OCI-LY1 (cell line): Measurements from ENCODE around the gene PLCB4.

Experiments
- H2AFZ ChIP-seq: fragments of 200-600 bp; sonication (generic), shearing (Covaris generic); 2 replicates; pipeline ENCODE4 v1.6.0; 2014; ENCODE audit warnings: antibody characterized with exemption, mild to moderate bottlenecking, low read length
- H3F3A ChIP-seq: fragments of 200-600 bp; sonication (generic), shearing (Covaris generic); 2 replicates; pipeline ENCODE4 v1.6.0; 2014; ENCODE audit warnings: mild to moderate bottlenecking, antibody characterized with exemption, low read length, moderate library complexity; ENCODE audit not compliant: insufficient read depth
- H3K27ac ChIP-seq: fragments of 200-600 bp; sonication (generic); 2 replicates; pipeline ENCODE4 v1.5.1; 2014; ENCODE audit warnings: low read length, mixed run types, mild to moderate bottlenecking, low read depth; ENCODE audit not compliant: poor library complexity, severe bottlenecking
- H3K27me3 ChIP-seq: fragments of 200-600 bp; sonication (generic); 2 replicates; pipeline ENCODE4 v1.6.0; 2014; ENCODE audit warnings: antibody characterized with exemption, mild to moderate bottlenecking, low read length, moderate library complexity; ENCODE audit not compliant: insufficient read depth
- H3K36me3 ChIP-seq: fragments of 200-600 bp; sonication (generic); 2 replicates; pipeline ENCODE4 v1.6.1; 2014; ENCODE audit warnings: mild to moderate bottlenecking, antibody characterized with exemption, low read length, moderate library complexity, mixed read lengths; ENCODE audit not compliant: insufficient read depth
- H3K4me1 ChIP-seq: fragments of 200-600 bp; sonication (generic); 2 replicates; pipeline ENCODE4 v1.5.1; 2014; ENCODE audit warnings: mild to moderate bottlenecking, low read length, moderate library complexity; ENCODE audit not compliant: insufficient read depth, severe bottlenecking
- H3K4me2 ChIP-seq: fragments of 200-600 bp; sonication (generic), shearing (Covaris generic); 2 replicates; pipeline ENCODE4 v1.6.1; 2014; ENCODE audit warnings: low read length
- H3K4me3 ChIP-seq: fragments of 200-600 bp; sonication (generic); 2 replicates; pipeline ENCODE4 v1.5.1; 2014; ENCODE audit warnings: low read length, low read depth, mild to moderate bottlenecking, mixed read lengths; ENCODE audit not compliant: poor library complexity, severe bottlenecking
- H3K79me2 ChIP-seq: fragments of 200-600 bp; shearing (Covaris generic); 2 replicates; pipeline ENCODE4 v1.6.1; 2016; ENCODE audit warnings: mixed run types, low read length, mixed read lengths; ENCODE audit not compliant: insufficient read depth
- H3K9ac ChIP-seq: fragments of 200-600 bp; sonication (generic), shearing (Covaris generic); 2 replicates; pipeline ENCODE4 v1.6.1; 2014; ENCODE audit warnings: mild to moderate bottlenecking, low read length, mixed read lengths
- H3K9me2 ChIP-seq: fragments of 200-600 bp; sonication (generic), shearing (Covaris generic); 2 replicates; pipeline ENCODE4 v1.6.1; 2014; ENCODE audit warnings: low read depth, mild to moderate bottlenecking, low read length, mixed read lengths
- H3K9me3 ChIP-seq: fragments of 200-600 bp; shearing (Covaris generic); 2 replicates; pipeline ENCODE4 v1.6.1; 2014; ENCODE audit warnings: low read length, mixed read lengths
- H4K20me1 ChIP-seq: fragments of 200-600 bp; sonication (generic), shearing (Covaris generic); 2 replicates; pipeline ENCODE4 v1.6.0; 2016; ENCODE audit warnings: mild to moderate bottlenecking, low read length; ENCODE audit not compliant: insufficient read depth
- CTCF ChIP-seq: fragments of 200-600 bp; sonication (generic), shearing (Covaris generic); IDR thresholded peaks from 2 replicates; pipeline ENCODE4 v1.5.1; 2017; ENCODE audit warnings: mild to moderate bottlenecking, antibody characterized with exemption, low read length, moderate library complexity, mixed read lengths
- EZH2 ChIP-seq: fragments of 200-600 bp; sonication (generic), shearing (Covaris generic); IDR thresholded peaks from 2 replicates; pipeline ENCODE4 v1.8.0; 2017; ENCODE audit warnings: borderline replicate concordance, mixed run types, mild to moderate bottlenecking, antibody characterized with exemption, low read length, moderate library complexity, mixed read lengths

The PLCB4 gene

GRCh38 chr20:9353916-9354276, 285.0 kb downstream of the PLCB4 start:
- H3K27me3 ChIP-seq, result no peaks in the 10 kb centered on the region
- H3K4me3 ChIP-seq, result no peak overlapping the region
- H3K9me2 ChIP-seq, result no peaks in the 10 kb centered on the region
- H3F3A ChIP-seq, result no peaks in the 10 kb centered on the region
- no peaks in the 10 kb centered on the region for H3K9me3 ChIP-seq
- no peak overlapping the region for H3K4me2 ChIP-seq
- H3K9ac ChIP-seq, result no peak overlapping the region
- TF ChIP-seq EZH2, result no peak
- no peak for TF ChIP-seq CTCF
- H2AFZ ChIP-seq, result no peak overlapping the region
- H3K4me1 ChIP-seq, result no peaks in the 10 kb centered on the region
- no peaks in the 10 kb centered on the region for H4K20me1 ChIP-seq
- H3K36me3 ChIP-seq, result no peaks in the 10 kb centered on the region
- no peaks in the 10 kb centered on the region for H3K79me2 ChIP-seq
- no peak overlapping the region for H3K27ac ChIP-seq

DNA sequence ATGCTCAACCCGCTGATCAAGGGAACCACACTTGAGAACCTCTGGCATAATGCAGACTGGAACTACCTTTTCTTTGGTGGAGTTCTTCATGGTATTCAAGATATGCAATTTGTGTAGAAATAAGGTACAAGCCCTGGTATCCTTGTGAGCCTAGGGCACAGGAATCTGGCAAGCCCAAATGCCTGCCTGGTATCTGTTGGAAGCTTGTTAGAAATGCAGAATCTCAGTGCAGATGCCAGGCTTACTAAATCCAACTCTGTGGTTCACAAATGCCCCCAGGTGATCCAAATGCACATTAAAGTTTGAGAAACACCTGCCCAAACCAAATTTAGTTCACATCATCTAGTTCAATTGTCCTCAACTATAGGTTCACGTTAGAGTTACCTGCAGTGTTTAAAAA, 285.7 kb downstream of the PLCB4 start:
- Histone ChIP-seq H3K4me3 (no peak overlapping the region), H3K4me2 (no peak overlapping the region), H3K9me3 (no peaks in the 10 kb centered on the region), H3K27me3 (no peaks in the 10 kb centered on the region), H3F3A (no peaks in the 10 kb centered on the region), H4K20me1 (no peaks in the 10 kb centered on the region), H3K27ac (no peak overlapping the region), H2AFZ (no peak overlapping the region), H3K36me3 (no peaks in the 10 kb centered on the region), H3K79me2 (no peaks in the 10 kb centered on the region), H3K9ac (no peak overlapping the region), H3K9me2 (no peaks in the 10 kb centered on the region), H3K4me1 (no peaks in the 10 kb centered on the region)
- TF ChIP-seq EZH2 (no peak), CTCF (no peak)

- TF ChIP-seq CTCF (no peak), EZH2 (no peak)
These were observed 289.1 kb downstream of the PLCB4 start for GRCh38 chr20:9358001-9358400.

More at GRCh38 chr20:9358001-9358400, 289.1 kb downstream of the PLCB4 start:
- no peaks in the 10 kb centered on the region for H3K36me3 ChIP-seq
- H3K9me2 ChIP-seq, result no peaks in the 10 kb centered on the region
- H4K20me1 ChIP-seq, result no peaks in the 10 kb centered on the region
- H3K4me1 ChIP-seq, result no peaks in the 10 kb centered on the region
- H3K9ac ChIP-seq, result no peak overlapping the region
- no peaks in the 10 kb centered on the region for H3K79me2 ChIP-seq
- H3F3A ChIP-seq, result no peaks in the 10 kb centered on the region
- H3K4me2 ChIP-seq, result no peak overlapping the region
- no peak overlapping the region for H3K4me3 ChIP-seq
- no peaks in the 10 kb centered on the region for H3K9me3 ChIP-seq
- H3K27me3 ChIP-seq, result no peaks in the 10 kb centered on the region
- H3K27ac ChIP-seq, result no peak overlapping the region
- H2AFZ ChIP-seq, result no peak overlapping the region
